Endothelial cell (in vitro differentiated cells): ENCODE results near the gene TRANK1. TPM values are rescaled to one million over a fixed set of nuclear protein-coding genes. Genes with fewer than 3 reads are reported as not detected.
"Not testable (repeated sequence)": the region's sequence is repeated elsewhere in the genome, so short reads cannot be mapped to it uniquely, and the experiment has no call there.

Source experiments
- DNase-seq: peaks from one replicate; pipeline ENCODE4 v3.0.0; 2021; ENCODE audit warnings: low spot score
- H3K27ac Mint-ChIP-seq: one replicate; pipeline ENCODE4 v1.8.0; 2021; ENCODE audit warnings: mixed read lengths, inconsistent platforms; ENCODE audit not compliant: unreplicated experiment
- H3K27me3 Mint-ChIP-seq: one replicate; pipeline ENCODE4 v1.8.0; 2021; ENCODE audit warnings: mild to moderate bottlenecking, moderate library complexity, mixed read lengths, inconsistent platforms; ENCODE audit not compliant: unreplicated experiment
- H3K36me3 Mint-ChIP-seq: one replicate; pipeline ENCODE4 v1.8.0; 2021; ENCODE audit warnings: mild to moderate bottlenecking, low read depth, mixed read lengths, inconsistent platforms; ENCODE audit not compliant: unreplicated experiment
- H3K4me1 Mint-ChIP-seq: one replicate; pipeline ENCODE4 v1.8.0; 2021; ENCODE audit warnings: mild to moderate bottlenecking, mixed read lengths, inconsistent platforms; ENCODE audit not compliant: unreplicated experiment
- H3K4me3 Mint-ChIP-seq: one replicate; pipeline ENCODE4 v1.8.0; 2021; ENCODE audit warnings: mild to moderate bottlenecking, mixed read lengths, inconsistent platforms; ENCODE audit not compliant: unreplicated experiment
- H3K9me3 Mint-ChIP-seq: one replicate; pipeline ENCODE4 v1.8.0; 2021; ENCODE audit warnings: mixed read lengths, inconsistent platforms; ENCODE audit not compliant: unreplicated experiment
- total RNA-seq: library from RNA; stranded (reverse); fragmentation: NEBNext Ultra II Directional; extraction: Animal tissue kit (Norgen Biotek cat#: 25700); gene quantifications from one replicate; pipeline ENCODE4 v1.2.1, GENCODE V29; 2021; ENCODE audit not compliant: unreplicated experiment
- TF ChIP-seq, protein P1 (sequence below): fragments of 200-600 bp; sonication (generic); IDR thresholded peaks from one replicate; pipeline ENCODE4 v1.5.0; 2021; ENCODE audit warnings: antibody characterized with exemption; ENCODE audit not compliant: unreplicated experiment

Gene TRANK1
- total RNA-seq, 1 donor from 2014 or later = 2.8 TPM

DNA sequence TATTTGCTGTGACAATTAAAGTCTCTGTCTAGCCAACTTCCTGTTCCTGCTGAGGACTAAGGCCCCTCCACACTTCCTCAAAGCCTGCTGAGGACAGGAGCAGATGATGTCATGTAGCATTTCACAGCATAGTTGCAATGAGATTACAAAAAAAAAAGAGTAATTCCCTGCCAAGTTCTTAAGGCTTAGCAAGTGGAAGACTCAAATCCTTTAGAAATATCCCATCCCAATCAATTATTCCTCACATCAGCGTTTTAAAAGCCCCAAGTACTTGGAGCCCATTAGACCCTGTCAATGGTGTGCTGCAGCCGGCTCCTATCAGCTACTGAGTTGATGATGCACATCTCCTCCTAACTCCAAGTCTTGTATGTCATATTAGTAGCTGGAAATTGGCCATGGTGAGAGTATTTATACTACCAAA, 51.7 kb downstream of the TRANK1 start:
- Mint-ChIP-seq H3K36me3 (no peaks in the 10 kb centered on the region), H3K27me3 (peaks cover 3% of the 10 kb centered on the region), H3K9me3 (no peaks in the 10 kb centered on the region), H3K4me1 (no peaks in the 10 kb centered on the region), H3K4me3 (no peak overlapping the region), H3K27ac (no peak overlapping the region)
- TF ChIP-seq, protein P1, sequence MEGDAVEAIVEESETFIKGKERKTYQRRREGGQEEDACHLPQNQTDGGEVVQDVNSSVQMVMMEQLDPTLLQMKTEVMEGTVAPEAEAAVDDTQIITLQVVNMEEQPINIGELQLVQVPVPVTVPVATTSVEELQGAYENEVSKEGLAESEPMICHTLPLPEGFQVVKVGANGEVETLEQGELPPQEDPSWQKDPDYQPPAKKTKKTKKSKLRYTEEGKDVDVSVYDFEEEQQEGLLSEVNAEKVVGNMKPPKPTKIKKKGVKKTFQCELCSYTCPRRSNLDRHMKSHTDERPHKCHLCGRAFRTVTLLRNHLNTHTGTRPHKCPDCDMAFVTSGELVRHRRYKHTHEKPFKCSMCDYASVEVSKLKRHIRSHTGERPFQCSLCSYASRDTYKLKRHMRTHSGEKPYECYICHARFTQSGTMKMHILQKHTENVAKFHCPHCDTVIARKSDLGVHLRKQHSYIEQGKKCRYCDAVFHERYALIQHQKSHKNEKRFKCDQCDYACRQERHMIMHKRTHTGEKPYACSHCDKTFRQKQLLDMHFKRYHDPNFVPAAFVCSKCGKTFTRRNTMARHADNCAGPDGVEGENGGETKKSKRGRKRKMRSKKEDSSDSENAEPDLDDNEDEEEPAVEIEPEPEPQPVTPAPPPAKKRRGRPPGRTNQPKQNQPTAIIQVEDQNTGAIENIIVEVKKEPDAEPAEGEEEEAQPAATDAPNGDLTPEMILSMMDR = no peak
- no peak for DNase-seq

GRCh38 chr3:36892457-36893136, 52.3 kb downstream of the TRANK1 start:
- H3K27ac Mint-ChIP-seq = no peak overlapping the region
- DNase-seq = no peak
- H3K4me3 Mint-ChIP-seq = no peak overlapping the region
- no peaks in the 10 kb centered on the region for H3K36me3 Mint-ChIP-seq
- TF ChIP-seq, protein P1 = no peak
- no peaks in the 10 kb centered on the region for H3K4me1 Mint-ChIP-seq
- H3K9me3 Mint-ChIP-seq = no peaks in the 10 kb centered on the region
- peaks cover 3% of the 10 kb centered on the region for H3K27me3 Mint-ChIP-seq

DNA sequence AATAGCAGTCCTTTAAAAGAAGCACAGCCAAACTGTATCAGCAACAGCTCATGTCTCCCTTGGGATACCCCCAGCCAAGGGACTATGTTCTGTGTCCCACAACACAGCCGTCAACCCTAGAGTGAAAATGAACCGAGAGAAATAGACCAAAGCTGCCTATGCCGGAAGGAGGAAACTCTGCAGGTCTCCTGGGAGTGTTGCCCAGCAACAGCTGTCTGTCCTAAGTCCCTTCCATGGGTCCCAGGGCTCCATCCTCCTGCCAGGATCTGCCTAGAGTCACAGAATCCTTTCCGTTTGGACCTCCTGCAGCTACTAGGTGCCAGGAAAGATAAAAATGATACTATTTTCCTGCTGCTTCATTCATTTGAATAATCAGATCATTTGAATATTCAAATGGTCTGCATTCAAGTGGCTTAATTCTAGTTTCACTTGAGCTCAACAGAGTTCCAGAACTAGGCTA, 53.1 kb downstream of the TRANK1 start:
- no peak for DNase-seq
- TF ChIP-seq, protein P1 = no peak
- Mint-ChIP-seq H3K4me3 (no peak overlapping the region), H3K9me3 (no peaks in the 10 kb centered on the region), H3K36me3 (no peaks in the 10 kb centered on the region), H3K4me1 (no peaks in the 10 kb centered on the region), H3K27ac (no peak overlapping the region), H3K27me3 (no peaks in the 10 kb centered on the region)

DNA sequence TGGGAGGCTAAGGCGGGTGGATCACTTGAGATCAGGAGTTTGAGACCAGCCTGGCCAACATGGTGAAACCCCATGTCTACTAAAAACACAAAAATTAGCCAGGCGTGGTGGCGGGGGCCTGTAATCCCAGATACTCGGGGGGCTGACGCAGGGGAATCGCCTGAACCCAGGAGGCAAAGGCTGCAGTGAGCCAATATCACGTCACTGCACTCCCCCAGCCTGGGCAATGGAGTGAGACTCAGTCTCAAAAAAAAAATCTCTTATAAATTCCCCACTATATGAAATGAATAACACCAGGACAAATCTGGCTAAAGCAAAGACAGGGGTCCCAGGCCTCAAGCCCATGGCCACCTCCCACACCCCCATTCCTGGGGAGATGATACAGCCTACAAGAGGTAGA, 53.8 kb downstream of the TRANK1 start:
- H3K36me3 Mint-ChIP-seq, H3K4me3 Mint-ChIP-seq, H3K9me3 Mint-ChIP-seq, H3K27me3 Mint-ChIP-seq, DNase-seq, H3K27ac Mint-ChIP-seq, H3K4me1 Mint-ChIP-seq: not testable (repeated sequence)

DNA sequence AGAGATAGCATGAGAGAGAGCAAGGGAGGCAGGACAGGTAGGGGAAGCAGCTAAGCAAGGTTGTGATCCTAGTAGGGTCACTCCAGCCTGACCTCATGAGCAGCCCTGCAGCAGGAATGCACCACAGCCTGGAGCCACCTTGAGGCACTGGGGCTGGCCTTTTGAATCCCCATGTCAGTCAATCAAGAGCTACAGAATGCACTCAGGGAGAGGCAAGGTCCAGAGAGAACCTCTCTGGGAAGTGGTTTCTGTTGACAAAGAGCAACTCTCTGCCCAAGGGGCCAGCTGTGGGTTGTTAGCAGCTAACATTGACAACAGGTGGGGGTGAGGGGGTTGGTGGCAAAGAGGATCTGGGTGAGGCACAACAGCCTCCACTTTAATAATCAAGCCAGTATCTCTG, 54.6 kb downstream of the TRANK1 start:
- TF ChIP-seq, protein P1 = no peak

More for the DNA sequence above, 54.6 kb downstream of the TRANK1 start:
- H3K9me3 Mint-ChIP-seq = no peaks in the 10 kb centered on the region
- no peak overlapping the region for H3K27ac Mint-ChIP-seq
- no peaks in the 10 kb centered on the region for H3K36me3 Mint-ChIP-seq
- no peak for DNase-seq
- no peaks in the 10 kb centered on the region for H3K27me3 Mint-ChIP-seq
- no peak overlapping the region for H3K4me3 Mint-ChIP-seq
- H3K4me1 Mint-ChIP-seq = no peaks in the 10 kb centered on the region
